GM18519 (cell line): ENCODE results near the gene PPARD.
"Not testable (repeated sequence)": the region's sequence is repeated elsewhere in the genome, so short reads cannot be mapped to it uniquely, and the experiment has no call there.

Source experiments
- ATAC-seq: cut with Tn5 transposase; IDR thresholded peaks from one replicate; pipeline ENCODE4 v1.9.1; 2021; ENCODE audit warnings: mild to moderate bottlenecking, moderate library complexity; ENCODE audit not compliant: unreplicated experiment, low FRiP score

The PPARD gene

GRCh38 chr6:35372633-35373032, 30.3 kb downstream of the PPARD start:
- ATAC-seq: no peak

DNA sequence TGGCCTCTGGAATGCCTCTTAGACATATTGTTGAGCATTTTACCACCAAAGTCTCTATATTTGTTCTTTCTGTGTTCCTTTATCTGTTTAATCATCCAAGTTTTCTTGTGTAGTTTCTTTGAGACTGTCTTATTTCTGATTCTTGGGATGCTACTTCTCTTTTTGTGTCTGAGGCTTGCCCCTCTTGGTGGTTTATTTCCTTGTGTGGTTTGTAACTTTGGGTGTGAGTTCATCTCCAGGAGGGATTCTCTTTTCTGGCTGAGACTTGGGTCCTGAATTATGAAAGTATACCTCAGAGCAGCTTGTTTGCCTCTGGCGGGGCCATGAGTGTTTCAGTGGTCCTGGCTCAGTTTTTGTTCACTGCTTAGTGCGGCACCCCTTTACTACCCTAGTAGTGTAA, 33.9 kb downstream of the PPARD start:
- no peak for ATAC-seq

DNA sequence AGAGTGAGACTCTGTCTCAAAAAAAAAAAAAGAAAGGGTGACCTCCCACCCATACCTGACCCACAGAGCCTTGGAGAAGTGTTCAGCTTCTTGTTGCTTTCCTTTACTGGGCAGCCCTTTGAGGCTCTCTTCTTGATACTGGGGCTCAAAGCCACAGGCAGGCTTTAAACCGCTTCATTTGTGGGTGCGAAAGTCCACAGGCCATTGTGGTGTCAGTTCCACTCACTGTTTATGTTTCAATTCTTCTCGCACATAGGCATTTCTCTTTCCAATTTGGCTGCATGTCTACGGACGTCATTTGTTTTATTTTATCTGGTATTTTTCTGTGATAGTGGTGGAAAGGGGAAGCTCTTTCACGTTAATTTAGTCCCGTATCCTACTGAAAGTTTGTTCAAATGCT, 34.6 kb downstream of the PPARD start:
- ATAC-seq: no peak

DNA sequence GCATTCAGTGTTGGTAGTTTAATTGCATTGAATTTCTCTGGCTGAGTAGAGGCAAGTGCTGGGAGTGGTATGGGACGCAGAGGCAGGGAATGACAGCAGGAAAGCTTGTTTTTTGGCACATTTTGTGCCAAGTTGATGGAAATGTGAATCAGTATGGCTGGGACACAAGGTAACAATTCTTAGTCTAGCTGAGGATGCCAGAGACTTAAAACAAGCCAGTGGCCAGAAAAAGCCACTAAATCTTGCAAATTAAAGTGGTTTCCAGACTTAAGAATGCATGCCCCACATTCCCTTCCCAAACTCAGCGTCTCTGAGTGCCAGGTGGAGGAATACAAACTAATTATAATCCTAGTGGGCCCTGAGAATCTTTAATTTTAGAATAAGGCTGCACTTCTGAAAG, 35.9 kb downstream of the PPARD start:
- ATAC-seq: no peak

- ATAC-seq: no peak
Measured at GRCh38 chr6:35381132-35381531, 38.8 kb downstream of the PPARD start.

- no peak for ATAC-seq
Measured at GRCh38 chr6:35382015-35382414, 39.7 kb downstream of the PPARD start.

GRCh38 chr6:35385457-35386202, 43.3 kb downstream of the PPARD start:
- no peak for ATAC-seq

DNA sequence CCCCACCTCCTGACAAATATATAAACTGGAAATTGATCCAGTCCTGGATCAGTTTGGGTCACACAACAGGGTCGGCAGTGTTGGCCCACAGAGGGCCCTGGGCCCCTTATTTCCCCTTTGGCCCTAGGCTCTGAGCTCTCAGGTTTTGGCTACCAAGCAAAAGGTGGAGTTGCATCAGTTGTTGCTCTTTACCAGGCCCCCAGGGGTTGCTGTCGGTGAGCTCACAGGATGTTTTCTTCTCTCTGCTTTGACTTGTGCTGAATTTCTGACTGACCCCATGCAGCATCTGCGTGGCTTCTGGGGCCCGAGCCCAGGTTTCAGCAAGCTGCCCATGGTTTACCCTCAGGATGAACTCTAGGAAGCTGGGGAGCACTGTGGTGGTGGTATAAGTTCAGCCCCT, 44.6 kb downstream of the PPARD start:
- ATAC-seq: no peak

DNA sequence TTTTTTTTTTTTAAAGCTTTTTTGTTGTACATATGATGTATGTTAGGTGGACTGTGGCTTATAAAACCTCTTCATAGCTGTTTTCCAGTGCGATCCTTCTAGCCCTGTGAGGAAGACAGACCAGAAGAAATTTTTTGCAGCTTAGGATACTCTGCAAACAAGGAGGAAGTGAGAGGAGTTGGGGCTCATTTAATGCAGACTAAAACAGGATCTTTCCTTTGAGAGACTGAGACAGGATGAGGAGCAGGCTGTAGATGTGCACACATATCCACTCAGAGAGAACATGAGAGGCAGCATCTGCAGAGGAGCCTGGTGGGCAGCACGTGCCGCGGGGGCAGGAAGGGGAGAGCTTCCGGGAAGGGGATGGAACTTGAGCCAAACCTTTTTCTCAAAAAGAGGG, 45.7 kb downstream of the PPARD start:
- ATAC-seq: no peak

DNA sequence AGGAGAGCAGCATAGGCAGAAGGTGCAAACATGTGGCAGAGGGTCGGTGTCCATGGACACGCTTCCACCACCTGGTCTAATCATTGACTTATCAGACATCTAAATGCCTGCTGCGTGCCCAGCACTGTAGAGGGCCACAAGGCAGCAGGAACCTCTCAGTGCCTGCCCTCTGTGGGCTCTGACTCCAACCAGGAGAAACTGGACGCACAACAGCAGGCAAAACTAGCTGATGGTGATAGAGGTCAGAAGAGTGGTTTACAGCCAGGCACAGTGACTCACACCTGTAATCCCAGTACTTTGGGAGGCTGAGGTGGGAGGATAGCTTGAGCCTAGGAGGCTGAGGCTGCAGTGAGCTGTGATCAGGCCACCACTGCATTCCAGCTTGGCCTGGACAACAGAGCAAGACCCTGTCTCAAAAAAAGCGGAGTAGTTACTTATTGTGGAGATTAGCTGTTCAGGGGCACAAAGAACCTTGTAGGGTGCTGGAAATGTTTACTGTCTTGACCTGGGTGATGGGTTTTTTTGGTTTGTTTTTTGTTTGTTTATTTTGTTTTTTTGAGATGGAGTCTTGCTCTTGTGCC, 46.5 kb downstream of the PPARD start:
- no peak for ATAC-seq

DNA sequence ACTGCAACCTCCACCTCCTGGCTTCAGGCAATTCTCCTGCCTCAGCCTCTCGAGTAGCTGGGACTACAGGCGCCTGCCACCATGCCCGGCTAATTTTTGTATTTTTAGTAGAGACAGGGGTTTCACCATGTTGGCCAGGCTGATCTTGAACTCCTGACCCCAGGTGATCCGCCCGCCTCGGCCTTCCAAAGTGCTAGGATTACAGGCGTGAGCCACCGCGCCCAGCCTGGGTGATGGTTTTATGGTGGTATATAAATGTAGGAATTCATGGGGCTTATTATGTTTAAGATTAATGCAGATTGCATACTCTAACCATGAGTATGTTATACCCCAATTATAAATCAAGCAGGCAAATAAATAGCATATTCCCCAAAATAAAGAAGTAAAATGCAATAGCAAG, 47.0 kb downstream of the PPARD start:
- ATAC-seq: not testable (repeated sequence)

GRCh38 chr6:35391240-35391968, 49.0 kb downstream of the PPARD start:
- no peak for ATAC-seq

GRCh38 chr6:35392111-35392702, 49.8 kb downstream of the PPARD start:
- no peak for ATAC-seq

GRCh38 chr6:35392773-35393672, 50.7 kb downstream of the PPARD start:
- no peak for ATAC-seq

DNA sequence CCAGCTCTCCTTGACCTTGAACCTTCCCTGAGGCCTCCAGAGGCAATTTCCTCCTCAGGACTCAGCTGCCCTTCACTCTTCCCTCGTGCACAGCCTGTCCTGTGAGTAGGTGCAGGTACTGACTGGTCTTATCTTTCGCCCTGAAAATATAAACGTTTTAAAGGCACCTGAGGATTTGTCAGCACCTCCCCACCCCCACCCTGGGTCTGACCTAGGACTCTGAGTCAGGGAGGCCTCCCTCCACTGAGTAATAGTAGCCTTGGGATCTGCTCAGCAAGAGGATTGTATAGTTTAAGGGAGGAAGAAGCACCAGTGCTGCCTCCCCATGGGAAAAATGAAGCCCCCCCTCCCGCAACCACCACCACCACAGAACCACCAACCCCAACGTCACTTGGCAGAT, 54.6 kb downstream of the PPARD start:
- ATAC-seq: no peak

DNA sequence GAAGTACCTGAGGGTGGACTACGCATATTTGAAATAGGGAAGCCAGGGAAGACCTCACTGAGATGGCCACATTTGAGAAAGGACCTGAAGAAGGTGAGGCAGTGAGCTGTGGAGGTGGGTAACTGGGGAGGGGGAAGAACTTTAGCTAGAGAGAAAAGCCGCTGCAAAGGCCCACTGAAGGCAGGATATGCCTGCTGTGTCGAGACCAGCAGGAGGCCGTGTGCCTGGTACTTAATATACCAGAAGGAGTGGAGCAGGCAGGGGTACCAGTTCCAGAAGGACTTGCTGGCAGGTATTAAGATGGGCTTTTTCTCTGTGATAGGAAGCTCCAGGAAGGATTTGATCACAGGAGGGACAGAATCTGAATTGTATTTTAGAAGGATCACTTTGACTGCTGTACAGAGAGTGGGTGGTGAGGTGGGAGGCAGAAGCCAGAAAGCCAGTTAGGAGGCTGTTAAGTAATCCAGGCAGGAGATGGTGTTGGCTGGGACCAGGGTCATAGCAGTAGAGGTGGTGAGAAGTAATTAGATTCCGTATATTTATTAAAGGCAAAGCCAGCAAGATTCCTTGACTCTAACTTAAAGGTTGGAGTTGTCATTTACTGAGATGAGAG, 55.6 kb downstream of the PPARD start:
- no peak for ATAC-seq

- no peak for ATAC-seq
Measured at GRCh38 chr6:35398526-35398925, 56.2 kb downstream of the PPARD start.

- no peak for ATAC-seq
Measured at GRCh38 chr6:35400111-35400510, 57.8 kb downstream of the PPARD start.

DNA sequence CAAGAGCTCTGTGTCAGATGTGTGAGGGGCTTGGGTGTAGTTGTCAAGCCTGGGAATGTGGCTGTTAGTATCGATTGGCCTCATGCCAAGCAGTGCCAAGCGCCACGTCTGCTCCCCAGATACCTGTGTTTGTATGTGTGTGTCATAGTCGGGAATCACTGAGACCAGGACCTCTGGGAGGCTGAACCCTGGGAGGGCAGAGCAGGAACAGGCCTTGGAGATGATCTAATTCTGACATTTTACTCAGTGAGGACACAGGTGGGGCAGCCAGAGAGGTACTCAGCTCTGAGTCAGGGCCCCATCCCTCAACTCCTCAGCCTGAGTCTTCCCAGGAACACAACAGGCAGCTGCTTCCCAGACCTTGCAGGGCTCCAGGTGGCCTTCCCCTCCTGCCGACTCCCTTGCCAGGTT, 58.5 kb downstream of the PPARD start:
- ATAC-seq: no peak

DNA sequence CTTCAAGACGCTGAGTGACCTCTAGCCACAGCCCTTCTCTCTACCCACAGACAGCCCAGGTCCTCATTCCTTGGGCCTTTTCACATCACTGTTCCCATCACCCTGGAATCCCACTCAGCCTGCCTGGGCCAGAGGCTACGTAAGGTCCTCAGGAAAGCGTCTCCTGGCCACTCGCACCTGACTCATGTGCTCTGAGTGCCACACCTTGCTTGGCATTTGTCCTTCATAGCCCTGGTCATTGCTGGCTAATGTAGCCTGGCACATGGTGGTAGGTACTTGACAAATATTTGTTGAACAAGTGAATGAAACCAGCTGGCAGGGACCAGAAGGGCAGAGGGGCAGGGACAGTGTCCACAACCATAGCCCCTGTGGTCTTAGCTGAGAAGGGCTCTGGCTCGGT, 59.2 kb downstream of the PPARD start:
- ATAC-seq: no peak
